ENCODE measurements around the gene FSTL5.

The FSTL5 gene

DNA sequence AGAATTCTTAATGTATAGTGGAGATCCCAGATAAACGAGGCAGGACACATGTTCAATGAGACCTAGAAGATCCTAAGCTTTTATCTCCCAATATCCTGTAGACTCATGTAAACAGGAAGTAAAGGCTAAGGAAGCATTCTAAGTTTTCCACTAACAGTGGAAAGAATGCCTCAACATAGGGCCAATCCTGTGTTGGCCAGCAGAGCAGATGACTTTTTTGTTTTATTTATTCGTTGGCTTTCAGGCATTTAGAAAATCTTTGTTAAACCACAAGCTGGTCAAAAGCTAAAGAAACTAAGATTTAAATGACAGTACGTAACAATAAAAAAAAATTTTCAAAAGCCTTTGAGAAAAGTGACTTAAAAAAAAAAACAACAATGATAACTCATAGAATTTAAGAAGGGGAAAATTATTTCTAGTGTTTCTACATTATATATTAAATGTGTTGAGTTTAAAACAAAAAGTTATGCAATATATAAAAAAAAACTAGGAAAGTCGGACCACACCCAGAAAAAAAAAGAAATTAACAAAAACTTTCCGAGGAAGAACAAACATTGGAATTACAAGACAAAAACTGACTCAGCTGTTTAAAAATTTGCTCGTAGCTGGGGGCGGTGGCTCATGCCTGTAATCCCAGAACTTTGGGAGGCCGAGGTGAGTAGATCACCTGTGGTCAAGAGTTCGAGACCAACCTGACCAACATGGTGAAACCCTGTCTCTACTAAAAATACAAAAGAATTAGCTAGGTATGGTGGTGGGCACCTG is 759.3 kb downstream of the FSTL5 start:
- Histone ChIP-seq H3K9me3 (ENCODE audit: control insufficient read depth in 2 of 2, low read length in 2 of 2) (no peaks in the 10 kb centered on the region), H3K4me3 (ENCODE audit: low read length in 2 of 2) (no peak overlapping the region), H3K36me3 (ENCODE audit: control insufficient read depth in 2 of 2, insufficient read depth in 2 of 2, low read length in 2 of 2) (no peaks in the 10 kb centered on the region), H3K9ac (ENCODE audit: low read length in 2 of 2) (no peak overlapping the region), H3K27ac (ENCODE audit: low read length) (no peak overlapping the region), H3K27me3 (ENCODE audit: control insufficient read depth in 1 of 2, insufficient read depth in 2 of 2, low read length in 2 of 2) (no peaks in the 10 kb centered on the region), H3K4me1 (ENCODE audit: control insufficient read depth, insufficient read depth, low read length) (no peaks in the 10 kb centered on the region)

DNA sequence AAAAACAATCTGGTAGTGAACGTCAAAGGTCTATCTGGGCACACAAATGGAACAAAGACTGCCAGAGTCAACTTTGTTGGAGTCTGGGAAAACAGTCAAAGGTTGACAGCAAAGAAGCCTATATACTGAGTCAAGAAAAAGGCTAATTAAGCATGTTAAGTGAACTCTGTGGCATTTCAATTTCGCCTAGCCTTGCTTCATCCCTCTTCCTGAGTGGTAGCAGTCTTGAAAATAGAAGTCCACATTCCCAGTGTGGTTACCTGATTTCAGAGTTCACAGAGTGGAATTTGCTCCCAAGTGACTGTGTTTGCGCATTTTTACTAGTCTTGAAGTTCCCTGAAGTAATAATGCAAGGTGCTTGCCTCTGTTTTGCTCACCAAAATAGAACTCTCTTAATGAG is 760.0 kb downstream of the FSTL5 start:
- Histone ChIP-seq H3K27me3 (ENCODE audit: control insufficient read depth in 1 of 2, insufficient read depth in 2 of 2, low read length in 2 of 2) (no peaks in the 10 kb centered on the region), H3K36me3 (ENCODE audit: control insufficient read depth in 2 of 2, insufficient read depth in 2 of 2, low read length in 2 of 2) (no peaks in the 10 kb centered on the region), H3K4me1 (ENCODE audit: control insufficient read depth, insufficient read depth, low read length) (no peaks in the 10 kb centered on the region), H3K4me3 (ENCODE audit: low read length in 2 of 2) (no peak overlapping the region), H3K9ac (ENCODE audit: low read length in 2 of 2) (no peak overlapping the region), H3K9me3 (ENCODE audit: control insufficient read depth in 2 of 2, low read length in 2 of 2) (no peaks in the 10 kb centered on the region), H3K27ac (ENCODE audit: low read length) (no peak overlapping the region)

DNA sequence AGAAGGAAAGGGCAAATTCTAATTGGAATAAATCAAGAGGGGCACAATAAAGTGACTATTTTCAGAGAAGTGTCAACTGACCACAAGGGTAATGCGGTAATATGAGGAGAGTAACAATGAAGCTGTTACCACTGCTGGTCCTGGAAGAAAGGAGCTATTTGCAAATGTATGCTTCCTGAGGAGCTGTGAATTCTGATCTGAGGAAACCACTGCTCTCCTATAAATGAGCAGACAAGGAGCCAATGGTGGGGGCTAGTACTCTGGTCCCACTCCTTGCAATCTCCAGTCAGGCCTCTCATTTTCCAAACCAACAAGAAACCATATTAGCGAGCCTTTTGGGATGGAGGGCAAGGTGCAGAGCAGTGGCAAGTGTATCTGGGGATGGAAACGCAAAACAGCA is 770.2 kb downstream of the FSTL5 start:
- Histone ChIP-seq H3K27me3 (ENCODE audit: control insufficient read depth in 1 of 2, insufficient read depth in 2 of 2, low read length in 2 of 2) (no peaks in the 10 kb centered on the region), H3K36me3 (ENCODE audit: control insufficient read depth in 2 of 2, insufficient read depth in 2 of 2, low read length in 2 of 2) (no peaks in the 10 kb centered on the region), H3K9me3 (ENCODE audit: control insufficient read depth in 2 of 2, low read length in 2 of 2) (no peaks in the 10 kb centered on the region), H3K4me1 (ENCODE audit: control insufficient read depth, insufficient read depth, low read length) (no peaks in the 10 kb centered on the region), H3K4me3 (ENCODE audit: low read length in 2 of 2) (no peak overlapping the region), H3K27ac (ENCODE audit: low read length) (no peak overlapping the region), H3K9ac (ENCODE audit: low read length in 2 of 2) (no peak overlapping the region)

DNA sequence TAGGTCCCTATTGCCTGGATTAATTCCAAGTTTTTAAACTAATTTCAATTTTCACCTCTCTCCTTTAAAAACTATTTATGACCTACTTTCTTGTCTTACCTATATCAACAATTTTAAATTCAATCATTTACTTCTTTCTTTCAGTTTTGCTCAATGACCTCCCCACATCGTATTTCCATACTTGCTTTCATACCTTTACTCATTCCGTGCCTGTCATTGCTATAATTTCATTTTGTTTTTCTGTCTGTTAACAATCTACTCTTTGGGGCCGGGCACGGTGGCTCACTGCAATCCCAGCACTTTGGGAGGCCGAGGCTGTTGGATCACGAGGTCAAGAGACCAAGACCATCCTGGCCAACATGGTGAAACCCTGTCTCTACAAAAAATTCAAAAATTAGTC is 781.1 kb downstream of the FSTL5 start:
- no peak overlapping the region for H3K4me3 ChIP-seq (ENCODE audit: low read length in 2 of 2)
- H3K27me3 ChIP-seq (ENCODE audit: control insufficient read depth in 1 of 2, insufficient read depth in 2 of 2, low read length in 2 of 2) = no peaks in the 10 kb centered on the region
- no peaks in the 10 kb centered on the region for H3K4me1 ChIP-seq (ENCODE audit: control insufficient read depth, insufficient read depth, low read length)
- no peaks in the 10 kb centered on the region for H3K9me3 ChIP-seq (ENCODE audit: control insufficient read depth in 2 of 2, low read length in 2 of 2)
- no peaks in the 10 kb centered on the region for H3K36me3 ChIP-seq (ENCODE audit: control insufficient read depth in 2 of 2, insufficient read depth in 2 of 2, low read length in 2 of 2)
- no peak overlapping the region for H3K27ac ChIP-seq (ENCODE audit: low read length)
- no peak overlapping the region for H3K9ac ChIP-seq (ENCODE audit: low read length in 2 of 2)

DNA sequence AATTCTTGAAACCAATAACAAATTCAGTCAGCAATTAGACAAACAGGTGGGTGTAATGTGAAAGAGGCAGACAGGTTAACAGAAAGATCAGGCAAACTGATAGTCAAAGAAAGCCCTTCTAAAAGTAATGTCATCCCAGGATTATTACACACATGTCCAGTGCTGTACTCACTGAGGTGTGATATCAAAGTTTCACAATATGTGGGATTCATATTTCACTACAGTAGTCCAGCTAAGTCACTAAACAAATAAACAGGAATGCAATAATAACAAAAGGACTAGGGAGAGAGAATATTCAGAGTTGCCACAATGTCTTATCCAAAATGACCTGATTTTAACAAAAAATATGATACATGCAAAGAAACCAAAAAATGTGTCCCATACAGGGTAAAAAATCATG is 787.5 kb downstream of the FSTL5 start:
- no peaks in the 10 kb centered on the region for H3K36me3 ChIP-seq (ENCODE audit: control insufficient read depth in 2 of 2, insufficient read depth in 2 of 2, low read length in 2 of 2)
- no peaks in the 10 kb centered on the region for H3K9me3 ChIP-seq (ENCODE audit: control insufficient read depth in 2 of 2, low read length in 2 of 2)
- no peaks in the 10 kb centered on the region for H3K27me3 ChIP-seq (ENCODE audit: control insufficient read depth in 1 of 2, insufficient read depth in 2 of 2, low read length in 2 of 2)
- no peak overlapping the region for H3K27ac ChIP-seq (ENCODE audit: low read length)
- no peak overlapping the region for H3K4me3 ChIP-seq (ENCODE audit: low read length in 2 of 2)
- no peaks in the 10 kb centered on the region for H3K4me1 ChIP-seq (ENCODE audit: control insufficient read depth, insufficient read depth, low read length)
- H3K9ac ChIP-seq (ENCODE audit: low read length in 2 of 2) = no peak overlapping the region

DNA sequence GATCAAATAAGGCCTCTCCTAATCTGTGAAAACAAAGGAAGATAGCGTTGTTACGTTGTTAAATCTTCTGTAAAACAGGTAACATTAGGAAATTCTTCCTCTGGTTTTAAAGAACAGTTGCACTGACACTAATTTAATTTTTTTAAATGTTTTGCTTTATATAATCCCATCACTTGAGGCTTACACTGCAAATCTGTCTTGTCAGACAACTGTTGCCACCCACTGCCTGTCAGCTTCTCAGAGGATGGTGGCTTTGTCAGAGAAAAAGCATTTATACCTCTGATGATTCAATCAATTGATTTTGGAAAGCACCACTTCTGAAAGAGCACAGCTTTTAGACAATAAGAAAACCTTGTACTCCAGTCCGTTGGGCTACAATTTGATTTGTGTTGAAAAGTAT is 799.1 kb downstream of the FSTL5 start:
- Histone ChIP-seq H3K36me3 (ENCODE audit: control insufficient read depth in 2 of 2, insufficient read depth in 2 of 2, low read length in 2 of 2) (no peaks in the 10 kb centered on the region), H3K27me3 (ENCODE audit: control insufficient read depth in 1 of 2, insufficient read depth in 2 of 2, low read length in 2 of 2) (no peaks in the 10 kb centered on the region), H3K27ac (ENCODE audit: low read length) (no peak overlapping the region)

DNA sequence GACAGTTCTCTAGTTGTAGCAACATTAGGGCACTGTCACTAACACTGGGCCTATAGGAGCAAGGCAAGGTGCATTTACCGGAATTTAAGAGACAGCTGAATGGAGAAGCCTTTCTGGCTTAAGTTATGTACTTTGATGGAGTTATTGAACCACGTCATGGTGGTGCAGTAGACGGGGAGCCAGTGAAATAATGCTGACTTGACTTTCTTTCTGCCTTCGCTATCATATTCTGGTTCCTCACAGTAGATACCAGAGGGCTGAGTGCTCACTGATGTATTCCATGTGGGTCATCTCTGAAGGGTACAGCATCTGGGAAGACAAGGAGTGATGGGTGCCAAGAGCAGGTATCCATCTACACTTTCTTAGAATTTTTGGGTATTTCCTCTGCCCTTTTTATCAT is 802.8 kb downstream of the FSTL5 start:
- Histone ChIP-seq H3K36me3 (ENCODE audit: control insufficient read depth in 2 of 2, insufficient read depth in 2 of 2, low read length in 2 of 2) (no peaks in the 10 kb centered on the region), H3K27me3 (ENCODE audit: control insufficient read depth in 1 of 2, insufficient read depth in 2 of 2, low read length in 2 of 2) (no peaks in the 10 kb centered on the region), H3K4me1 (ENCODE audit: control insufficient read depth, insufficient read depth, low read length) (no peaks in the 10 kb centered on the region)

More for the DNA sequence above, 799.1 kb downstream of the FSTL5 start:
- no peaks in the 10 kb centered on the region for H3K4me1 ChIP-seq (ENCODE audit: control insufficient read depth, insufficient read depth, low read length)
- no peak overlapping the region for H3K4me3 ChIP-seq (ENCODE audit: low read length in 2 of 2)
- no peaks in the 10 kb centered on the region for H3K9me3 ChIP-seq (ENCODE audit: control insufficient read depth in 2 of 2, low read length in 2 of 2)
- H3K9ac ChIP-seq (ENCODE audit: low read length in 2 of 2) = no peak overlapping the region

DNA sequence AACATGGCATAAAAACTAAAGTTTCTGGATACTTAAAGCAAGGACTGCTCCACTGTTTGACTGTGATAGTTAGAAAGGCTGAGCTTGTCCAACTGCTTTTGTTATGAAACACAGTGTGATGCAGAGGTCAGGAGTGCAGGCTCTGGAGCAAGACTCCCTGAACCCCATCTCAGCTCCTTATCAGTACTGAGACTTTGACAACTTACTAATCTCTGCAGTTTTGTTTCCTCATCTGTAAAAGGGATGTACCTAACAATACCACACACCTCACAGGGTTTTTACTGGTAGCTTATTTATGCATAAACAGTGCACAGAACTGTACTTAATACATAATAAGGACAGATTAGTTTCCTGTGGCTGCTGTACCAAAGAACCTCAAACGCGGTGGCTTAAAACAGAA is 804.3 kb downstream of the FSTL5 start:
- H3K9me3 ChIP-seq (ENCODE audit: control insufficient read depth in 2 of 2, low read length in 2 of 2) = no peaks in the 10 kb centered on the region
- H3K27me3 ChIP-seq (ENCODE audit: control insufficient read depth in 1 of 2, insufficient read depth in 2 of 2, low read length in 2 of 2) = no peaks in the 10 kb centered on the region
- no peak overlapping the region for H3K4me3 ChIP-seq (ENCODE audit: low read length in 2 of 2)
- H3K27ac ChIP-seq (ENCODE audit: low read length) = no peak overlapping the region
- no peaks in the 10 kb centered on the region for H3K36me3 ChIP-seq (ENCODE audit: control insufficient read depth in 2 of 2, insufficient read depth in 2 of 2, low read length in 2 of 2)
- H3K9ac ChIP-seq (ENCODE audit: low read length in 2 of 2) = no peak overlapping the region
- H3K4me1 ChIP-seq (ENCODE audit: control insufficient read depth, insufficient read depth, low read length) = no peaks in the 10 kb centered on the region

More for the DNA sequence above, 802.8 kb downstream of the FSTL5 start:
- H3K27ac ChIP-seq (ENCODE audit: low read length) = no peak overlapping the region
- no peak overlapping the region for H3K9ac ChIP-seq (ENCODE audit: low read length in 2 of 2)
- H3K9me3 ChIP-seq (ENCODE audit: control insufficient read depth in 2 of 2, low read length in 2 of 2) = no peaks in the 10 kb centered on the region
- H3K4me3 ChIP-seq (ENCODE audit: low read length in 2 of 2) = no peak overlapping the region

DNA sequence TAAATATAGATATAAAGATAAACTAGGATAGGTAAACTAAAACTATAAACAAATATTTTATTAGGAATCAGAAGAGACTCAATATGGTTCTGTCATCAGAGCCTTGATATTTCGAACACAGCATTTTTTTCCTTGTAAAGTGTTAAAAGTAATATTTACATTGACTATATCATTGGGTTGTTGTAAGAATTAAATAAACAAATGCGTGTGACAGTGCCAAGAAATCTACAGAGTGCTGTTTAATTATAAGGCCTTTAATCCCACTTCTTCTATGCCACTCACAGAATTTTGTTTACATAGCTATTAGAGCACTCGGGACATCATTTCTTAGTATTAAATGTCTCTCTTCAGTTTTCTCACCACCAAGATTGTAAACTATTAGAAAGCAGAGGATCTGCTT is 807.4 kb downstream of the FSTL5 start:
- no peaks in the 10 kb centered on the region for H3K27me3 ChIP-seq (ENCODE audit: control insufficient read depth in 1 of 2, insufficient read depth in 2 of 2, low read length in 2 of 2)
- H3K9ac ChIP-seq (ENCODE audit: low read length in 2 of 2) = no peak overlapping the region
- H3K4me1 ChIP-seq (ENCODE audit: control insufficient read depth, insufficient read depth, low read length) = no peaks in the 10 kb centered on the region
- H3K27ac ChIP-seq (ENCODE audit: low read length) = no peak overlapping the region
- H3K4me3 ChIP-seq (ENCODE audit: low read length in 2 of 2) = no peak overlapping the region
- H3K36me3 ChIP-seq (ENCODE audit: control insufficient read depth in 2 of 2, insufficient read depth in 2 of 2, low read length in 2 of 2) = no peaks in the 10 kb centered on the region
- H3K9me3 ChIP-seq (ENCODE audit: control insufficient read depth in 2 of 2, low read length in 2 of 2) = no peaks in the 10 kb centered on the region

DNA sequence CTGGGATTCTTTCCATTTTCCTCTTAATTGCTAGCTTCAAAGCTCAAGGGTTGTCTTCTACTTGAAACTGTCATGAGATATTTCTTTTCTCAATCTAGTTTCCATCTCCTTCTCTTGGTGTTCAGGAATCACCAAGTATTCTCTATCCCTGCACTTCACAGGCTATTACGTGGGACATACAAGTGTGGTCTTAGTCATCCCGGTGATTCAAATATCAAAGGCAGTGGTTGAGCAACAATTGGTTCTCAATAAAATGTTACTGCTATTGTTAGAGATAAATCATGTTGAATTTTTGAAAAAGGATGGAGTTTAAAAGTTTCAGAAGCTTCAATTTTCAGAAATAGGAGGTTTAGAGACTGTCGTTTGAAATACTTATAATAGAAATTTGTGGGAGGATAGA is 812.9 kb downstream of the FSTL5 start:
- H3K4me3 ChIP-seq (ENCODE audit: low read length in 2 of 2) = no peak overlapping the region
- no peak overlapping the region for H3K9ac ChIP-seq (ENCODE audit: low read length in 2 of 2)
- H3K9me3 ChIP-seq (ENCODE audit: control insufficient read depth in 2 of 2, low read length in 2 of 2) = no peaks in the 10 kb centered on the region
- no peaks in the 10 kb centered on the region for H3K36me3 ChIP-seq (ENCODE audit: control insufficient read depth in 2 of 2, insufficient read depth in 2 of 2, low read length in 2 of 2)
- no peaks in the 10 kb centered on the region for H3K4me1 ChIP-seq (ENCODE audit: control insufficient read depth, insufficient read depth, low read length)
- no peak overlapping the region for H3K27ac ChIP-seq (ENCODE audit: low read length)
- no peaks in the 10 kb centered on the region for H3K27me3 ChIP-seq (ENCODE audit: control insufficient read depth in 1 of 2, insufficient read depth in 2 of 2, low read length in 2 of 2)

DNA sequence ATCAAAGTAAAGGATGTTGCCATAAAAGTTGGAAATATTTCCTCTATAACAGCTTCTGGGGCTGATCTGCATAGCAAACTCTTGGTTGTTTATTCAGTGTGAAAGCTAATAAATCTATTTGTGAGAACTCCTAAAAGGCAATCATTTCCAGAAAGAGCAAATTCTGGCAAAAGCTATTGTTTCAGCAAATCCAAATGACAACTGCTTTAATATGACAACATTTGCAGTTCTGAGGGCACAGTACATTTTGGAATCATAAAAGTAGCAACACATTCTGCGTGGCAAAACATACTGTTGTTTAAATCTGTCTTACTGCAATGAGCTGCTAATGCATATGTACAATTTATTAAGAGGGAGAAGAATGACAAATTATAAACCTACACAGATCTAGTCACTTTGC is 818.1 kb downstream of the FSTL5 start:
- H3K4me1 ChIP-seq (ENCODE audit: control insufficient read depth, insufficient read depth, low read length) = no peaks in the 10 kb centered on the region
- no peak overlapping the region for H3K4me3 ChIP-seq (ENCODE audit: low read length in 2 of 2)
- H3K36me3 ChIP-seq (ENCODE audit: control insufficient read depth in 2 of 2, insufficient read depth in 2 of 2, low read length in 2 of 2) = no peaks in the 10 kb centered on the region
- no peak overlapping the region for H3K27ac ChIP-seq (ENCODE audit: low read length)
- no peaks in the 10 kb centered on the region for H3K27me3 ChIP-seq (ENCODE audit: control insufficient read depth in 1 of 2, insufficient read depth in 2 of 2, low read length in 2 of 2)
- H3K9ac ChIP-seq (ENCODE audit: low read length in 2 of 2) = no peak overlapping the region
- H3K9me3 ChIP-seq (ENCODE audit: control insufficient read depth in 2 of 2, low read length in 2 of 2) = no peaks in the 10 kb centered on the region
